ENCODE measurements around the gene TRAPPC10. TPM values are rescaled to one million over a fixed set of nuclear protein-coding genes. Genes with fewer than 3 reads are reported as not detected.

The TRAPPC10 gene
- total RNA-seq, 4 donors from 2014 or later = 17.8 to 58.1 (median 32.4) TPM

GRCh38 chr21:43976661-43977060 lies 35.4 kb upstream of the TRAPPC10 start:
- no peak for ATAC-seq
- 81 to 86% methylated on average over 9 of the region's 9 CpGs for WGBS, 2 donors (ENCODE audit: low coverage in 1 of 2)
- peaks cover 0 to 65% of the 10 kb centered on the region in 2 donors for H3K36me3 ChIP-seq

DNA sequence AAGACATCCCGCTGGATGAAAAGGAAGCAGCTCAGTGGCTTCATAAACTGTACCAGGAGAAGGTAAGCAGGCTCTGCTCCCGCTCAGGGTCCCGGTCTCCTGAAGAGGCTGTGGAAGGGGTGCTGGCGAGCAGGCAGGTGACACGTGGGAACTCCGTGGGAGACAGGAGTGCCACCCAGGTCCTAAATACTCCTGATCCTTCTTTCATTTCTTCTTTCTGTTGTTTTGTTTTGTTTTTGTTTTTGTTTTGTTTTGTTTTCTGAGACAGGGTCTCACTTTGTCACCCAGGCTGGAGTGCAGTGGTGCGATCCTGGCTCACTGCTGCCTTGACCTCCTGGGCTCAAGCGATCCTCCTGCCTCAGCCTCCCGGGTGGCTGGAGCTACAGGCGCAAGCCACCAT lies 34.0 kb upstream of the TRAPPC10 start:
- Histone ChIP-seq H3K36me3 (peaks cover 0 to 65% of the 10 kb centered on the region in 2 donors), H3K27me3 (no peaks in the 10 kb centered on the region), H3K4me3 (no peak overlapping the region), H3K9me3 (no peaks in the 10 kb centered on the region), H3K4me1 (peaks cover 0 to 11% (median 0%) of the 10 kb centered on the region in 3 donors), H3K27ac (no peak overlapping the region)
- no peak for ATAC-seq
- 94 to 98% methylated on average over 9 to 10 of the region's 10 CpGs for WGBS, 2 donors (ENCODE audit: low coverage in 1 of 2)
- TF ChIP-seq EP300 (IDR thresholded peaks at IDR 0.05) = no peak
- TF ChIP-seq POLR2A (IDR thresholded peaks at IDR 0.05) = no peak

More at GRCh38 chr21:43976661-43977060, 35.4 kb upstream of the TRAPPC10 start:
- no peak overlapping the region for H3K4me3 ChIP-seq
- TF ChIP-seq POLR2A (IDR thresholded peaks at IDR 0.05) (no peak), POLR2AphosphoS5 (IDR thresholded peaks at IDR 0.05) (no peak), EP300 (IDR thresholded peaks at IDR 0.05) (no peak)
- TF ChIP-seq, protein P1, sequence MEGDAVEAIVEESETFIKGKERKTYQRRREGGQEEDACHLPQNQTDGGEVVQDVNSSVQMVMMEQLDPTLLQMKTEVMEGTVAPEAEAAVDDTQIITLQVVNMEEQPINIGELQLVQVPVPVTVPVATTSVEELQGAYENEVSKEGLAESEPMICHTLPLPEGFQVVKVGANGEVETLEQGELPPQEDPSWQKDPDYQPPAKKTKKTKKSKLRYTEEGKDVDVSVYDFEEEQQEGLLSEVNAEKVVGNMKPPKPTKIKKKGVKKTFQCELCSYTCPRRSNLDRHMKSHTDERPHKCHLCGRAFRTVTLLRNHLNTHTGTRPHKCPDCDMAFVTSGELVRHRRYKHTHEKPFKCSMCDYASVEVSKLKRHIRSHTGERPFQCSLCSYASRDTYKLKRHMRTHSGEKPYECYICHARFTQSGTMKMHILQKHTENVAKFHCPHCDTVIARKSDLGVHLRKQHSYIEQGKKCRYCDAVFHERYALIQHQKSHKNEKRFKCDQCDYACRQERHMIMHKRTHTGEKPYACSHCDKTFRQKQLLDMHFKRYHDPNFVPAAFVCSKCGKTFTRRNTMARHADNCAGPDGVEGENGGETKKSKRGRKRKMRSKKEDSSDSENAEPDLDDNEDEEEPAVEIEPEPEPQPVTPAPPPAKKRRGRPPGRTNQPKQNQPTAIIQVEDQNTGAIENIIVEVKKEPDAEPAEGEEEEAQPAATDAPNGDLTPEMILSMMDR (IDR thresholded peaks at IDR 0.05) = no peak
- H3K27ac ChIP-seq = no peak overlapping the region
- H3K4me1 ChIP-seq = peaks cover 0 to 13% (median 0%) of the 10 kb centered on the region in 3 donors
- no peaks in the 10 kb centered on the region for H3K9me3 ChIP-seq
- no peaks in the 10 kb centered on the region for H3K27me3 ChIP-seq

DNA sequence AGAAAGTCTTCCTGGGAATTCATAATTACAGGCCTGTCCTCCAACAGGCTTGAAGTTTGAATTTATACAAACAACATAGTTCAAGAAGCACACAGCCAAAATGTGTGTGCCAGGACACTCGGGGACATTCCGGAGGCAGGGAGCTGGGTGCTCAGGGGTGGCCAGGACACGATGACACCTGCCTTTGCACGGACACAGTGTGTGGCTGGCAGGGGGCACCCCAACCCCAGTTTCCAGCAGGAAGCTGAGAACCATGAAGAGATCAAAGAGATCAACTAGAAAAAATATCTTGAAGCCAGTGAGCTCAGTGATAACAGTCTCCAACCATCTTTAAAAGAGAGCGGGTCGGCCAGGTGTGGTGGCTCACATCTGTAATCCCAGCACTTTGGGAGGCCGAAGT lies 32.5 kb upstream of the TRAPPC10 start:
- H3K27me3 ChIP-seq = no peaks in the 10 kb centered on the region
- H3K27ac ChIP-seq = no peak overlapping the region
- H3K9me3 ChIP-seq = no peaks in the 10 kb centered on the region
- TF ChIP-seq EP300 (IDR thresholded peaks at IDR 0.05) = no peak
- no peak for TF ChIP-seq POLR2AphosphoS5 (IDR thresholded peaks at IDR 0.05)
- TF ChIP-seq, protein P1 (IDR thresholded peaks at IDR 0.05) = no peak
- no peak for TF ChIP-seq POLR2A (IDR thresholded peaks at IDR 0.05)
- peaks cover 0 to 8% (median 0%) of the 10 kb centered on the region in 3 donors for H3K4me1 ChIP-seq
- H3K4me3 ChIP-seq = no peak overlapping the region
- WGBS, 2 donors (ENCODE audit: low coverage in 1 of 2) = 92% methylated on average over 4 of the region's 7 CpGs; no CpG with 5 or more reads in 1 of the 2 donors
- peaks cover 0 to 73% of the 10 kb centered on the region in 2 donors for H3K36me3 ChIP-seq
- ATAC-seq = no peak

DNA sequence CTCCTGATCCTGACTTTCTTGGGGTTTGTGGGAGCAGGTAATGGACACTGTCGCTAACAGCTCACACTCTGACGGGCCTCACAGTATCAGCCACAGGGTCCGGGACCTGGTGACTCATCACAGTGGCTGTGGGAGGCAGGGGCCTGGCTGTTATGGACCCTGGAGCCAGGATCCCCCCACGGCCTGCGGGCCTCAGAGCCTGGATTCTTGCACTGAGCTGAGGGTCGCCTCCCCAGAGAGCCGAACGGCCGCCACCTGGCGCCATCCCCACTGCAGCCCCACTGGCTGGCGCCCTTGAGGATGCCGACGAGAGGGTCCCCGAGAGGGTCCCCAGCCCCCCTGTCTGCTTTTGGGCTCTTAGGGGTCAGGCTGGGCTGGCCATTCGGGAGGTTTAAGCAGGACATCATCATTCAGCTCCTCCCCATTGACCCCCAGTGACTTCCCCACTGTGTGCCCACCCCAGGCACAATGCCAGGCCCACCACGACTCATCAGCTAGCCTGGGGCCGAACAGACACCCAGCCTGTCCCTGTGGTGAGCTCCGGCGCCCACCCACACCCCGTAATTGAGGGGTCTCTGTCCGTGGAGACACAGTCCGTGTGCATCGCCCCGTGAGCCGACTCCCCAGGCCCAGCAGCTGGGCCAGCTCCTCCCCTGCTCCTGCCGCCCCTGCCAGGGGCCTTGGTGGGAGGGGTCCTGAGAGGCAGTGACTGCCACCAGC lies 30.8 kb upstream of the TRAPPC10 start:
- H3K36me3 ChIP-seq = peaks cover 0 to 73% of the 10 kb centered on the region in 2 donors
- H3K9me3 ChIP-seq = no peaks in the 10 kb centered on the region
- ATAC-seq = no peak
- no peak overlapping the region for H3K4me3 ChIP-seq
- TF ChIP-seq POLR2AphosphoS5 (IDR thresholded peaks at IDR 0.05) = no peak
- TF ChIP-seq POLR2A (IDR thresholded peaks at IDR 0.05) = no peak
- TF ChIP-seq EP300 (IDR thresholded peaks at IDR 0.05) = no peak
- TF ChIP-seq, protein P1 (IDR thresholded peaks at IDR 0.05) = no peak
- no peaks in the 10 kb centered on the region for H3K27me3 ChIP-seq
- H3K4me1 ChIP-seq = peaks cover 0 to 6% (median 0%) of the 10 kb centered on the region in 3 donors
- WGBS, 2 donors (ENCODE audit: low coverage in 1 of 2) = 100% methylated on average over 1 of the region's 26 CpGs; no CpG with 5 or more reads in 1 of the 2 donors
- no peak overlapping the region for H3K27ac ChIP-seq

- H3K27ac ChIP-seq = no peak overlapping the region
- peaks cover 0 to 73% of the 10 kb centered on the region in 2 donors for H3K36me3 ChIP-seq
- no peaks in the 10 kb centered on the region for H3K9me3 ChIP-seq
- ATAC-seq = no peak
- TF ChIP-seq POLR2AphosphoS5 (IDR thresholded peaks at IDR 0.05) (no peak), EP300 (IDR thresholded peaks at IDR 0.05) (no peak), POLR2A (IDR thresholded peaks at IDR 0.05) (no peak)
- TF ChIP-seq, protein P1 (IDR thresholded peaks at IDR 0.05) = no peak
- H3K4me3 ChIP-seq = no peak overlapping the region
- H3K27me3 ChIP-seq = no peaks in the 10 kb centered on the region
- H3K4me1 ChIP-seq = peaks cover 0 to 9% (median 0%) of the 10 kb centered on the region in 3 donors
- WGBS, 2 donors (ENCODE audit: low coverage in 1 of 2) = no CpG with 5 or more reads among the region's 13 CpGs
Observed at GRCh38 chr21:43981871-43982210, 30.3 kb upstream of the TRAPPC10 start.
